Esophagus squamous epithelium (tissue), 5 donors: Measurements from ENCODE around the gene MS4A14. TPM values are rescaled to one million over a fixed set of nuclear protein-coding genes. Genes with fewer than 3 reads are reported as not detected.
A peak's percentile ranks its signal among the peaks of the same experiment; 100 is the strongest.
"Not testable (repeated sequence)": the region's sequence is repeated elsewhere in the genome, so short reads cannot be mapped to it uniquely, and the experiment has no call there.

ENCODE experiments used
- DNase-seq: peaks from one replicate; lab custom pipeline; 2025; lab: John Stamatoyannopoulos, UW
- H3K27ac ChIP-seq, 4 donors: fragments of 200-600 bp; sonication (generic); one replicate each; pipeline ENCODE4 v1.5.1; 2016 to 2019; ENCODE audit warnings: mild to moderate bottlenecking in 1 of 4
- H3K27me3 ChIP-seq, 4 donors: fragments of 200-600 bp; sonication (generic); 1 replicate in 3 of 4; 2 replicates in 1 of 4; pipeline versions ENCODE4 v1.5.1 to v1.6.0; 2017 to 2021; ENCODE audit warnings: antibody characterized with exemption in 1 of 4
- H3K36me3 ChIP-seq, 3 donors: fragments of 200-600 bp; sonication (generic); one replicate each; pipeline ENCODE4 v1.5.1; 2016 to 2019
- H3K4me1 ChIP-seq, 3 donors: fragments of 200-600 bp; sonication (generic); one replicate each; pipeline ENCODE4 v1.5.1; 2017 to 2019
- H3K4me3 ChIP-seq, 4 donors: fragments of 200-600 bp; sonication (generic); 1 replicate in 3 of 4; 2 replicates in 1 of 4; pipeline ENCODE4 v1.5.1; 2016 to 2019; ENCODE audit warnings: mild to moderate bottlenecking in 2 of 4, moderate library complexity in 1 of 4
- H3K9me3 ChIP-seq, 3 donors: fragments of 200-600 bp; sonication (generic); one replicate each; pipeline ENCODE4 v1.5.1; 2016 to 2019
- POLR2A ChIP-seq, 4 donors: fragments of 450-650 bp; IDR thresholded peaks; one replicate each; pipeline ENCODE4 v1.6.1; 2017; ENCODE audit warnings: antibody characterized with exemption in 4 of 4, mild to moderate bottlenecking in 4 of 4, moderate library complexity in 3 of 4
- WGBS, 2 donors: methylation state at CpG; one replicate each; pipeline ENCODE4 v1.1.5; 2018; 5-methylcytosine and 5-hydroxymethylcytosine counted together
- intact Hi-C: fragments of 100-400 bp; cut with DNase I; formaldehyde crosslinking; loops from one replicate; pipeline ENCODE4 v1.15.0; 2022
- total RNA-seq, 4 donors: library from RNA; depleted of rRNA; stranded (reverse); fragments of >200 nt; gene quantifications; one replicate each; pipeline ENCODE4 v1.1.0, GENCODE V29; 2016
- TF ChIP-seq, protein P1 (sequence below), 6 experiments: fragments of 450-650 bp in 4 of 6; fragments of 200-600 bp in 2 of 6; sonication (generic) in 2 of 6; IDR thresholded peaks; one replicate each; pipeline ENCODE4 v1.5.1; 2016 to 2019; ENCODE audit warnings: antibody characterized with exemption in 6 of 6, mild to moderate bottlenecking in 4 of 6, moderate library complexity in 4 of 6
- donor health status: DM: yes; HTN: yes; CAD: no.

Gene MS4A14
- total RNA-seq, 4 donors from 2014 or later = 0.15 to 0.95 (median 0.42) TPM

DNA sequence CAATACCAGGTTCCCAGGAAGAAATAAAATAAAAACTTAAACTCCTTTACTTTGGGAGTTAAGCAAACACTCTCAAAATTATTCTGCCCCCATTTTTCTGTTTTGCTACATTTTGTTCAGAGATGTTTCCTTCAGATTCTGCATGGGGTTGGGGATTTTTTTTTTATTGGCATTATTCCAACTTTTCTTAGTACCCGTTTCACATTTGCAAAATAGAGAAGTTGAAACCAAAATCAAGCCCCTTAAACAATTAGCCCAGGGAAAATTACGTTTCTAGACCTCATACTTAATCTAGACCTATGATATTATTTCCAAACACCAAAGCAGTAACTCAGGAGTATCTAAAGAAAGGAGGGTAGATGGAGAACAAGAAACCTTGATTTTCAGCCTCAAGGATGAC, 38.5 kb upstream of the MS4A14 start:
- Histone ChIP-seq H3K9me3 (no peaks in the 10 kb centered on the region), H3K27ac (no peak overlapping the region), H3K4me1 (no peaks in the 10 kb centered on the region), H3K27me3 (no peaks in the 10 kb centered on the region), H3K36me3 (no peaks in the 10 kb centered on the region), H3K4me3 (no peak overlapping the region)
- no peak for DNase-seq
- TF ChIP-seq, protein P1, sequence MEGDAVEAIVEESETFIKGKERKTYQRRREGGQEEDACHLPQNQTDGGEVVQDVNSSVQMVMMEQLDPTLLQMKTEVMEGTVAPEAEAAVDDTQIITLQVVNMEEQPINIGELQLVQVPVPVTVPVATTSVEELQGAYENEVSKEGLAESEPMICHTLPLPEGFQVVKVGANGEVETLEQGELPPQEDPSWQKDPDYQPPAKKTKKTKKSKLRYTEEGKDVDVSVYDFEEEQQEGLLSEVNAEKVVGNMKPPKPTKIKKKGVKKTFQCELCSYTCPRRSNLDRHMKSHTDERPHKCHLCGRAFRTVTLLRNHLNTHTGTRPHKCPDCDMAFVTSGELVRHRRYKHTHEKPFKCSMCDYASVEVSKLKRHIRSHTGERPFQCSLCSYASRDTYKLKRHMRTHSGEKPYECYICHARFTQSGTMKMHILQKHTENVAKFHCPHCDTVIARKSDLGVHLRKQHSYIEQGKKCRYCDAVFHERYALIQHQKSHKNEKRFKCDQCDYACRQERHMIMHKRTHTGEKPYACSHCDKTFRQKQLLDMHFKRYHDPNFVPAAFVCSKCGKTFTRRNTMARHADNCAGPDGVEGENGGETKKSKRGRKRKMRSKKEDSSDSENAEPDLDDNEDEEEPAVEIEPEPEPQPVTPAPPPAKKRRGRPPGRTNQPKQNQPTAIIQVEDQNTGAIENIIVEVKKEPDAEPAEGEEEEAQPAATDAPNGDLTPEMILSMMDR (IDR thresholded peaks at IDR 0.05) = no peak
- no peak for TF ChIP-seq POLR2A (IDR thresholded peaks at IDR 0.05)
- WGBS, 2 donors = 17% methylated on average over 2 of the region's 2 CpGs
- intact Hi-C loops = no loop called here

DNA sequence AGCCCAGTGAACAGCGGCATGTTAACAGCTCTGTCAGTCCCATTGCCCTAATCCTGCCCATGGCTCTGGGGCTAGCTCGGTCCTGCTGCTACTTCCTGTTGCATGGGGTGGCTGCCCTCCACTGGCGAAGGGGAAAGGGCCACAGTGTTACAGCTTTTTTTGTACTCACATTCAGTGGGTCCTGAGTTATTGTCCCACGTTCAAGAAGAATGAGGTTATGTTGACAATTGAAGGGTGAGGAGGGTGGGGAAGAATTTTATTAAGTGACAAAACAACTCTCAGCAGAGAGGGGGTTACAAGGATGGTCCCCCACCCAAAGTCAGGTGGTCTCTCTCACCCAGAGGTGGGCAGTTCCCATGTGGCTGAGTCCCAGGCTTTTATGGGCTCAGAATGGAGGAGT, 35.6 kb upstream of the MS4A14 start:
- Histone ChIP-seq H3K36me3 (no peaks in the 10 kb centered on the region), H3K27me3 (no peaks in the 10 kb centered on the region), H3K9me3 (no peaks in the 10 kb centered on the region), H3K4me3 (no peak overlapping the region), H3K4me1 (no peaks in the 10 kb centered on the region), H3K27ac (no peak overlapping the region)
- intact Hi-C loops = loop anchor here (10.0 kb wide), 1 partner anchor 254 kb away; no protein-coding TSS in a partner anchor
- WGBS, 2 donors = 100% methylated on average over 1 of the region's 4 CpGs; no CpG with 5 or more reads in 1 of the 2 donors
- no peak for TF ChIP-seq POLR2A (IDR thresholded peaks at IDR 0.05)
- no peak for DNase-seq

- WGBS, 2 donors = 15 to 17% methylated on average over 1 of the region's 1 CpG
- Histone ChIP-seq H3K4me3 (no peak overlapping the region), H3K9me3 (no peaks in the 10 kb centered on the region), H3K36me3 (no peaks in the 10 kb centered on the region), H3K27ac (no peak overlapping the region), H3K27me3 (no peaks in the 10 kb centered on the region), H3K4me1 (no peaks in the 10 kb centered on the region)
- intact Hi-C loops = loop anchor here (10.0 kb wide), 1 partner anchor 253 kb away; no protein-coding TSS in a partner anchor
- no peak for DNase-seq
- TF ChIP-seq, protein P1 (IDR thresholded peaks at IDR 0.05) = no peak
- TF ChIP-seq POLR2A (IDR thresholded peaks at IDR 0.05) = no peak
These were observed 34.0 kb upstream of the MS4A14 start for GRCh38 chr11:60362241-60362640.

DNA sequence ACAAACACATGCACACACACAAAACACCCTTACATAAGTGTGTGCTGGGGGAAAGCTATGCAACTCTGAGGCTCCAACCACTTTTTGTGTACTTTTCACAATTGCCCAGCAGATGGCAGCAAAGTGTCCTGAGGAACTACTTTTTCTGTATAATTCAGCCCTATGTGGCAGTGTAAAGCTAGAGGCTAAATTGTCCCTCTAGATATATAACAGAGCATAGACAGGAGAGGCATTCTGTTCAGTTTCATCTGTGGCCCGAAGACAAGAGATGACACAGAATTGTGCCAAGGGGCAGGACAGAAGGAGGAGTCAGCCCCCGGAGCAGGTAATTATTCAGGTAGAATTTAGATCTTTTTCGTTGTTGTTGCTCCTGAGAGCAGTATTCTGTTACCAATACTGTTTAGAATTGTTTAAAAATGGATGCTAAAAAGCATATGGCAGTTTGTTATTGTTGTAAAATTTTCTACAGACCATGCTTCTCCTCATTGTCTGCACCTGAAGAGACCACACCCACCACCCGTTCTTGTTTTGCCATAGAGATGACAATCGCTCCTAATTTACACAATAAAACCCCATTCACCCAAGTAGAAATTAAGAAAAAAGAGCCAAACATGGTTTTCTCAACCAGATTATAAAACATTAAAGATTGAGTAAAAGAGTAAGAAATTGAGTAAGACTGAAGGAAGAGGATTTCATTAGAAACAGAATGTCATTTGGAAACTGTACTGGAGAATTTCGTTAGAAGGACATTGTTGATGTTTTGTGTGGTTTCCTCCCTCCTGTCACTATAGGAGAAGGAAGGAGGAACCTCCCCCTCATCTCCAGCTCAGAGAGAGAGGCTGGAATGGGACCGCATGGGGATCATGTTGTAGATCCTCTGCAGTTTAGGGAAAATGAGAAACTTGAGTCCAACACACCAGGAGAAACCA, 32.5 kb upstream of the MS4A14 start:
- WGBS, 2 donors = 38 to 42% methylated on average over 7 of the region's 7 CpGs
- DNase-seq = no peak
- no peak for TF ChIP-seq POLR2A (IDR thresholded peaks at IDR 0.05)
- TF ChIP-seq, protein P1 (IDR thresholded peaks at IDR 0.05) = peak; percentile 57 to 69 (median 62)
- no peaks in the 10 kb centered on the region for H3K9me3 ChIP-seq
- H3K27ac ChIP-seq = peak overlapping the region in 1 of 4 donors; percentile 45
- H3K4me3 ChIP-seq = no peak overlapping the region
- H3K27me3 ChIP-seq = no peaks in the 10 kb centered on the region
- intact Hi-C loops = loop anchor here (10.0 kb wide), 1 partner anchor 251 kb away; no protein-coding TSS in a partner anchor
- no peaks in the 10 kb centered on the region for H3K4me1 ChIP-seq
- no peaks in the 10 kb centered on the region for H3K36me3 ChIP-seq

GRCh38 chr11:60366262-60366904, 29.9 kb upstream of the MS4A14 start:
- intact Hi-C loops = loop anchor here (5.0 to 10.0 kb wide), 2 partner anchors 248 to 266 kb away; no protein-coding TSS in a partner anchor
- not testable (repeated sequence) for H3K9me3 ChIP-seq, H3K27me3 ChIP-seq, H3K27ac ChIP-seq, DNase-seq, H3K36me3 ChIP-seq, H3K4me3 ChIP-seq
- WGBS, 2 donors = 84 to 87% methylated on average over 15 of the region's 15 CpGs
- peaks cover 0 to 13% (median 0%) of the 10 kb centered on the region in 3 donors for H3K4me1 ChIP-seq
